TTC549 (cell line): Measurements from ENCODE around the gene CHRNA4.

Experiments
- FAIRE-seq: peaks from 2 replicates; lab custom pipeline; 2012; peaks lifted over from hg19 to GRCh38; lab: Jason Lieb, UNC

CHRNA4 gene

DNA sequence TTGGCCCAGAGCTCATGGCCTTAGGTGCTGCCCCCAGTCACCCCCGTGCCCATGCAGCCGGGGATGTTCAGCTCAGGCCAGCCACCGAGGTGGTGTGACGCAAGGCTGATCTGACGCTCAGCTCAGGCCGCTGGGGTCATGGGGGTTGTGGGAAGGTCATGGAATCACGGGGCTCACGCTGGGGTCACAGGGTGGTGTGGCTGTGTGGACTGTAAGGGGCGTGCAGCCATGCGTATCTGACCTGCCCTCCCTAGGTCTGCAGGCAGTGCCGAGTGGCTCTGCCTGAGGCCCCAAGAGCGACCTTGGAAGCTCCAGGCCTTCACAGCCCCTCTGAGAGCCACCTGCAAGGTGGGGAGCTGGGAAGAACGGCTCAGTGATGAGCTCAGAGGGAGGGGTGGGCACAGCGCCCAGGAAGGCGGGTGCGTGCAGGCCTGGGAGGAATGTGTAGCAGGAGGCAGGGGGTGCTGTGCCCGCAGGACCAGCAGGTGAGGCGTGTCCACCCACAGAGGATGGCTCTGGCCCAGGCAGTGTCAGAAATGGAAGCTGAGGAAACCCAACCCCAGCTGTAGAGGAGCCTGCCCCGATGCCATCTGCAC, 27.8 kb downstream of the CHRNA4 start:
- FAIRE-seq: no peak

DNA sequence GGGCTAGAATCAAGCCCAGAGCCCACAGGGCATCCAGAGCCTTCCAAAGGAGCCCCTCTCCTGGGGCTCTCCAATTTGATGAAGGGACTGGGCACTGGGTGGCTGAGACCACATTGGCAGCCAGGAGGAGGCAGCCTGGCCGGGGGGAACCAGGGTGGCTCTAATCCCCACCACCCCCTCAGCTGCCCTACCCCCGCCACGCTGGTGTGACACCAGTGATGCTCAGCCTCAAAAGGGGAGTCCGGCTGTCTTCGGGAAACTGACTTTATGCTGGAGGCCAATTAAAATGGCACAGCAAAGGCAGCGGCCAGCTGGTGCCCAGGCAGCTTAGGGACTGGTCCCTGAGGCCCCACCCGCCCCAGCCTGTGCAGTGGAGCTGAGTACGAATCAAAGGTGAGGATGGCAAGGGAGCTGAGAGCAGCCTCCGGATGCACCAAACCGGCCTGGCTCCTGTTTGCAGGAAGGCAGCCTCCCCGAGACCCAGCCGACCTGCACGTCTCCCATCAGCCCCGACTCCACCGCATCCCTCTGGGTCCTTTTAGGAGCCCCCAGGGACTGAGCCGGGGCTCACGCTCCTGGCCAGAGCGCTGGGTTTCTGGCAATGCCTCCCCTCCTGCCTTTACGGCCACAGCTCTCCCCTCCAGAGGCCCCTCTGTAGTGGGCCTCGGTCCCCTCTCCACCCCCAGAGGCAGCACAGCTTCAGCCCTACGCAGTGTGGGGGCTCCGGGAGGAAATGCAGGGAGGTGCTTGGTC, 28.5 kb downstream of the CHRNA4 start:
- FAIRE-seq: no peak

DNA sequence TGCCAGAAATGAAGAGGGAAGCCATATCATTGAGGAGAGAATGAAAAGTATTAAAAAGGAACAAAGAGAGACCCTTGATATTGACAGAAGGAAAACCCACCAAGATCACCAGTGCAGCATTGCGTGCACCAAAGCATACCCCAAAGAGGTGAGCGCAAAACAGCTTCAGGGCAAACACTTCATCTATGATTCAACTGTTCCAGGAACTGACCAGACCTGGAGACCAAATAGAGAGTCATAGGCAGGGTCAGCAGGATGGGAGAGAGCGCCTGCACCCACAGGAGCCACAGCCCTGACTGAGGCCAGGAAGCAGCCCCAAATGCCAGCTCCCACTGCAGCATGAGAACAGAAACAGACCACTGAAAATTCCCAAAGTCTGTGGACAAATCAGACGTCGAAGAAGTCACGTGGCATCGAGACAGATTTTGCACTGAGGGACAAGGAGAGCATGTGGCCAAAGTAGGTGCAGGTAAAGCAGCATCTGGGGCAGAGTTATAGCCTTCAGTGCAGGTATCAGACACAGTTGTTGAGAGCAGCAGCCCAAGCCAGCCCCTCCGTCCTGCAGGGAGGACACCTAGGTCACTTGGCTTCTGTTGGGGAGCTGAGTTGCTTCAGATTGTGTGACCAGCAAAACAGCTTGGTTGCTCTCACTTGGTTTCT, 29.3 kb downstream of the CHRNA4 start:
- FAIRE-seq: no peak

DNA sequence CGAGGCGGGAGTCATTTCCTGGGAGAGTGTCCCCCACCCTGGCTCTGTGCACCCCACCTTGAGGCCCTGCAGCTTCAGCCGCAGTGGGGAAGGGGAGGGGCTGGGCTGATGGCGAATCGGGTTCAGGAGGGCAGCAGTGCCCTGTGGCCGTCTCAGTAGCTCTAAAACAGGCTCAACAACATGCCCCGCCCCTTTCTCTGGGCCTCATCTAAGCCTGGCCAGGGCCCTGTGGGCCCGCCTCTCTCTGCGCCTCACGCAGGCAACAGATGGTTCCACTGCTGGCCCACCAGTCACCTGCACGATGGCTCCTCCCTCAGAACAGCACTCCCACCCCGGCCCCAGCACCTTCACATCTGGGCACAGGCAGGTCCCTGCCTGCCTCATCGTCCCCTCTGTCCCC, 30.2 kb downstream of the CHRNA4 start:
- no peak for FAIRE-seq

DNA sequence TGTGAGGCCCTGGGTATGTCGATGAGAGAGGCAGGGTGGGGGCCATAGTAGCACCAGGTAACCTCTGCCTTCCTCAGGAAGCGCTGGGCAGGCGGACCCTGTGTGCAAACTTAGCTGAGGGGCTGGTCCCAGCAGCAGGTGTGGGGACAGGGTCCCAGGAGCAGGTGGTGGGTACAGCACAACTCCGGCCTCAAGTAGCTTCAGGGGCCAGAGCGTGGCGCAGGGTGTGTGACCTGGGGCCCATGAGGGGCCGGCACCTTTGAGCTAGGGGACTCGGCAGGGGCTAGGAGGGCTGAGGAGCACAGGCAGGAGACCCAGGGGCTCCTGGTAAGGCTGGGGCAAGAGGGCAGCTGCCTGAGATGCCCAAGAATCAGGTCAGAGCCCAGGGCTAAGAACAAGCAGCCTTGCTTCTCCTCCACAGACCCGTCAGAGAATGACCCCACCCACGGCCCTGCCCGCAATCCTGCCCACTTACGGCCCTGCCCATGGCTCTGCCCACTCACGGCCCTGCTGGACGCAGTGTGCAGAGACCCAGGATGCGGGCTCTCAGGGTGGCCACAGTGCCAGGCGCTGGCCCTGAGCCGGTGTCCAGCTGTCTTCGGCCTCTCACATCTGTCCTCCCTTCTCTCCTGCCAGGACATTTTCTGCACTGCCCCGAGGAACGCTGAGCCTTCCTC, 30.9 kb downstream of the CHRNA4 start:
- no peak for FAIRE-seq

DNA sequence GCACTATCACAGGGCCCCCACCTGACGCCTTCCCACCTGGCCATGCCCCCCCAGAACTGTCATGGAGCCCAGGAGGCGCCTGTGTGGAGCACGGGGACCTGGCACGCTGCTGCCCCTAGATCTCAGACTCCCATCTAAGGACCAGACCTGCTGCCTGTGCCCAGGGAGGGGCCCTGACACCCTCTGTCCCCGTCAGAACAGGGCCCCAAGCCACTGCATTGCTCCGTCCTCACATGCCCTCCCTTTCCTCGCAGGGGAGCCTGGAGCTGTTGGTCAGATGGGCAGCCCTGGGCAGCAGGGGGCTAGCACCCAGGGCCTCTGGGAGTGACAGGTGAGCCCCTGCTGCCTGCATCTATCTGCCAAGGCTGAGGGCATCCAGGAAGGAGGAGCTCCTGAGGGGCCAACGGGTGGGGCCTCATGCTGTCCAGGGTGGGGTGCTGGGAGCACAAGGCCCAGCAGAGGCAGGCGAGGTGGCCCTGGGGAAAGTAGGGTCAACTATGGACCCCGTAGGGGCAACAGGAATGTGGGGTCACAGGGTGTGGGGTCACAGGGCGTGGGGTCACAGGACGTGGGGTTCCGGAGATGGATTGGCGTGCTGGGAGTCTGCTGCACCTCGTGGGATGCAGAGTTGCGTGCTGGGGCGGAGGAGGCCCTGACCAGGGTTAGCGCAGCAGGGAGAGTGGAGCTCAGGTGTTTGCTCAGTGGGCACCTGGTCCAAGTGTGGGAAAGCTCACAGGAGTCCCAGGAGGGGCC, 31.6 kb downstream of the CHRNA4 start:
- no peak for FAIRE-seq

DNA sequence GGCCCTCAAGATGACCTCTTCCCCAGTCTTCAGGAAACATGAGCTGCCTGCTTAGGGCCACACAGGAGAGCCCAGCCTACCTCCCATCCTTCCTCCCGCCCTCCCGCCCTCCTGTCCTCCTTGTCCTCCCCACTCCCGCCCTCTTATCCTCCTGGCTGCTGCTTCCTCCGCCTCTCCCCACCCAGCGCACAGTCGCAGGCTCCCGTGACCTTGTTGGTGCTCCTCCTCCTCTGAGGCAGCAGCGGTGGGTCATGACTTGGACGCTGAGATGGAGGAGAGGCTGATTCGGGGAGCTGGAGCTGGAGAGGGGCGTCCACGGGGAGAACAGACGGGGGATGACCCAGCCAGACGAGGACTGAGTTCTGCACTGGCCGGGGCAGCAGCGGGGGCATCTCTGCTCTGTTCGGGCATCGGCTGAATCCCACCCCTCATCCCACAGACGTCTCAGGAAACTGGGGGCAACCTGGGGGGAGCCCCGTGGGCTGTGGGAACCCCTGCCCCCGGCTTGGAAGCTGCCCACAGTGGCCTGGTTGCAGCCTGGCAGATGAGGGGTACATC, 32.4 kb downstream of the CHRNA4 start:
- FAIRE-seq: no peak

DNA sequence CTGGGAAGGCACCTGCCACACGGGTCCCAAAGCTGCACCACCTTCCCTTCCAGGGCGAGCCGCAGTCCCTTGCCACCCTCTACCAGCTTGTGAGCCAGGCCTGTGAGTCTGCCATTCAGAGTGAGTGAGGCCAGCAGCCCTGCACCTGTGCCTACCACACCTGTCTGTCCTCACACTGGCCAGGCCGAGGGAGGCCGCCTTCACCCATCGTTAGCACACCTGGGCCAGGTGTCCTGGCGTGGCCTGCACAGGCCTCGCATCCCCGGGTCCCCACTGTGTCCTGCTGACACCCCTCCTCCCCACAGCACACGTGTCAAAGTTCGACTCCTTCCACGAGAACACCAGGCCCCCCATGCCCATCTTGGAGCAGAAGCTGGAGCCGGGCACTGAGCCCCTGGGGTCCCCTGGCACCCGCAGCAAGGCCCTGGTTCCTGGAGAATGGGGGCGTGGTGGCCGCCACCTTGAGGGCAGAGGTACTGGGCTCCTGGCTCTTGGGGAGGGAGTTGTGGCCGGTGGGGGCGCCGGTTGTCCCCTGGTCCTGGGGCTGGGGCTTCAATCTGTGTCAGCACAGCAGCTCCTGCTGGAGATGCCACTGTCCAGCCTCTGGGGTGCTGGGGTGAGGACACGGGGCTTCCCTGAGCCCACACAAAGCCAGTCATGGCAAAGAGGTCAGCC, 33.0 kb downstream of the CHRNA4 start:
- no peak for FAIRE-seq

DNA sequence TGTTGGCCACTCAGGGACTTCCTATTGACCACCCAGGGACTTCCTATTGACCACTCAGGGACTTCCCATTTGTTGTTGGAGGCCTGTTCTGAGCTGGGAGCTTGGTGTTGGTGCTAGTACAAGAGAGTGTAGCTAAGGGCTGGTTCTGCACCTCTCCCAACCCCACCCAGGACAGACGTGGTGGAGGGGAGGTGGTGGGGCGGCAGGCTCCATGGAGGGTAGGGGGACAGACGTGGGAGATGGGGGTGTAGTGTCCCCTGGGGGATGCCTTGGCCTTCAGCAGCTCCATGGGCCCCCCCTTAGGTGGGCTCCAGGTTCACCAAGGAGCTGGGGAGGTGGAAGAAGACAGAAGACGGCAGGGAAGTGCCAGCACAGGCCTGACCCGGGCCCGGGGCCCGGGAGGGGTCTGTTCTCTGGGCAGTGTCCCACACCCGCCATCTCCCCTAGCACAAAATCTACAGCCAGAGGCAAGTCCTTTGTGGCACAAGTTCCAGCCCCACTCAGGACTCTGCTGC, 33.9 kb downstream of the CHRNA4 start:
- FAIRE-seq: no peak

DNA sequence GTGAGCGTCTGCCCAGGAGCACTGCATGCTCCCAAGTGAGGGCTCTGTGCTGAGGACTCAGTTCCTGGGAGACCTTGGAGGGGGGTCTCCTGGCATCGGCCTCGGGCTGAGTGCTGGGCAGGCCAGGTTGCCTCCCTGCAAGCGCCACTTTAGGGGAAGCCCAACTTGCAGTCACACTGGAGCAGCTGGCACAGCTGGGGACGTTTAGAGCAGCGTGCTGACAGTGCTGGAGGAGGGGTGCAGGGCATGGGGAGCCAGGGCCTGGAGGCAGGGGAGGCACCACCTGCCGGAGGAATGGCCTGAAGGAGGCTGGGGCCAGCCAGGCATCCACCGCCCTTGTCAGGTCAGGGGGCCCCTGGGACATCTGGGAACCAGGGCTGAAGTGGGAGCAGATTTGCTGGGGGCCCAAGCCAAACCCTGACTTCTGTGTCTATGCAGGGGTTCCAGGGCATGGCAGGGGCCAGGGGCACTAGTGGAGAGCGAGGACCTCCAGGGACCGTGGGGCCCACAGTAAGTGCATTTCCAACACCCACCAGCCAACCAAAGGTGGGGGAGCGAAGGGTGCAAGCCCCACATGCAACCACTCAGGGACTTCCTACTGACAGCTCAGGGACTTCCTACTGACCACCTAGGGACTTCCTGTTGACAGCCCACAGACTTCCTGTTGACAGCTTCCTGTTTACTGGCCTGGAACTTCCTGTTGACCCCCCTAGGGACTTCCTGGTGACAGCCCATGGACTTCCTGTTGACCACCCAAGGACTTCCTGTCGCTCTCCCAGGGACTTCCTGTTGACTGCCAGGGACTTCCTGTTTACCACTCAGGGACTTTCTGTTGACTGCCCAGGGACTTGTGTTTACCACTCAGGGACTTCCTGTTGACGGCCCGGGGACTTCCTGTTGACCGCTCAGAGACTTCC, 34.6 kb downstream of the CHRNA4 start:
- FAIRE-seq: no peak

DNA sequence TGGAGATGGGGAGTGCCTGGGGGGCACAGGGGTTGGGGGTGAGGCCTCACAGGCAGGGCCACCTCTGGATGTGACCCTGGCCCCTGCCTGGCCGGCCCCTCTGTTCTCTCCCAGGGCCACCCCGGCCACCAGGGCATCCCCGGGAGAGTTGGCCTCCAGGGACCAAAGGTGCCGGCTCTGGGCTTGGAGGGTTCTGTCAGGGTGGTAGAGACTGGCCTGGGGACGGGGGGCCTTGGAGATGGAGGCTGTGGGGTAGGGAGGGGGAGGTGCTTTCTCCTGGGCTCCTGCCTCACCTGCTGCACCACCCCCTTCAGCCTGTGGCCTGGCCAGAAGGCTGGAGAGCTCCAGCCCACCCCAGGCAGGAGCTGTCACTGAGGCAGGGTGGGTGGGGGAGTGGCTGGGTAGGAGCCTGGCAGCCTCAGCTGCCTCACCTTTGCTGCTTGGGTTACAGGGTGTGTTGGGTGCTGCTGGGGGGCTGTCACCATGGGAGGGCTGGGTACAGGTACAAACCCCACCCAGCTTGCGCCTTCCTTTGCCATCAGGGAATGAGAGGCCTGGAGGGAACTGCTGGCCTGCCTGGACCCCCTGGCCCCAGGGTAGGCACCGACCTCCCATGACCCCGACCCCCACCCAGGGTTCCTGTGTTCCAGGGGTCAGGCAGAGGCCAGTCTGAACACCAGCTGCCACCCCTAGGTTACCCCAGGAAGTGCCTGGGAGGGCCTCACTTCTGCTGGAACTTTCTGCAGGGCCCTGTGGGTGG, 35.4 kb downstream of the CHRNA4 start:
- no peak for FAIRE-seq

DNA sequence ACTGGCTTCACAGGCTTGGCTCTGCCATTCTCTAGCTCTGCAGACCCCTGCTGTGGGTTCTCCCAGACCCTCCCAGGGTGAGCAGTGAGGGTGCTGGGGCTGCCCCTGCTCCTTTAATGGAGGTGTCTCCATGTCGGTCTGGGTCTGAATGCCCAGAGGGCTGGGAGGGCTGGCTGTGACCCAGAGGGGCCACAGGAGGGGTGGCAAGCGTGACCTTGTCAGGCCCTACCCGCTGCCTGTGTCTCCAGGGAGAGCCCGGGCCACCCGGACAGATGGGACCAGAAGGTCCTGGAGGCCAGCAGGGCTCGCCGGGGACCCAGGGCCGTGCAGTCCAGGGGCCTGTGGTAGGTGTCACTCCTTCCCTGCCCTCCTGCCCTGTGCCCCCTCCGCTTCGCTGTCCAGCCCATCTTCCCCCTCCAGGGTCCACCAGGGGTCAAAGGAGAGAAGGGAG, 36.1 kb downstream of the CHRNA4 start:
- no peak for FAIRE-seq

DNA sequence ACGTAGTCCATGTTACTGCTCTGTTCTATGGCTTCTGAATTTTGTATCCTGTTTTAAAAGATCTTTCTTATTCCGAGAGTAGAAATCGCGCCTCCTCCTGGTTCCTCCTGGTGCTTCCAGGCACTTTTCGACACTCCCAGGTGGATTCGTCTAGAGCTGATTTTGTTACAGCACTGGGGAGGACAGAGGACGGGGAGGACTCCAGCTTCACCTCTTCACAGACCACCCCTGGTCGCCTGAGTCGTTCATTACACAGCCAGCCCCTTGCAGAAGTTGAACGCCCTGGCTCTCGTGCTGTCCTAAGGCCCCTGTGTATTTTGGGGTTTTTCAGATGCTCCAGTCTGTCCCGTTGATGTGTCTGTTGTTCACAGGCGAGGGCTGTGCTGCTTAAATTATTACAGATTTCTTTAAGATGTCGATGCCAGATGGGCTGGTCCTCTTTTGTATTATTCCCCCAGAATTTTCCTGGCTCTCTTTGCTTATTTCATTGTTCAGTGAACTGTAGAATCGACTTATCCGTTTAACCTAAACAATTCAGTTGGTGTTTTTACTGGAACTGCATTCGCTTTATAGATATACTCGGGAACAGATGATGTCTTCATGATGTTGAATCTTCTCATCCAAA, 37.7 kb downstream of the CHRNA4 start:
- FAIRE-seq: no peak

DNA sequence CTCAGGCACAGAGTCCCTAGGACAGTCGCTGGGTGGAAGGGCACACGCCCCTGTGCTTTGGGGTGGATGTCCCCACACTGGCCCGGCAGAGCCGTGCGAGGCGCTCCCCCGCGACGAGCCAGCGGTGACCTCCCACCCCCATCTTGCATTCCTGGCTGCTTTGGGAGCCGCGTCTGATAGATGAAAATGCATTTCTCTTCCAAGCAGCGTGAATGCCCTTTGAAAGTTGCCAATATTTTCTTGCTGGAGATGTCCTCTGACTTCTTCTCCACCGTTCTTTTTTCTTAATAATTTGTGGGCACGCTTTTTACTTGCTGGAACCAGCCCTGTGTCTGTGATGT, 38.2 kb downstream of the CHRNA4 start:
- FAIRE-seq: no peak

DNA sequence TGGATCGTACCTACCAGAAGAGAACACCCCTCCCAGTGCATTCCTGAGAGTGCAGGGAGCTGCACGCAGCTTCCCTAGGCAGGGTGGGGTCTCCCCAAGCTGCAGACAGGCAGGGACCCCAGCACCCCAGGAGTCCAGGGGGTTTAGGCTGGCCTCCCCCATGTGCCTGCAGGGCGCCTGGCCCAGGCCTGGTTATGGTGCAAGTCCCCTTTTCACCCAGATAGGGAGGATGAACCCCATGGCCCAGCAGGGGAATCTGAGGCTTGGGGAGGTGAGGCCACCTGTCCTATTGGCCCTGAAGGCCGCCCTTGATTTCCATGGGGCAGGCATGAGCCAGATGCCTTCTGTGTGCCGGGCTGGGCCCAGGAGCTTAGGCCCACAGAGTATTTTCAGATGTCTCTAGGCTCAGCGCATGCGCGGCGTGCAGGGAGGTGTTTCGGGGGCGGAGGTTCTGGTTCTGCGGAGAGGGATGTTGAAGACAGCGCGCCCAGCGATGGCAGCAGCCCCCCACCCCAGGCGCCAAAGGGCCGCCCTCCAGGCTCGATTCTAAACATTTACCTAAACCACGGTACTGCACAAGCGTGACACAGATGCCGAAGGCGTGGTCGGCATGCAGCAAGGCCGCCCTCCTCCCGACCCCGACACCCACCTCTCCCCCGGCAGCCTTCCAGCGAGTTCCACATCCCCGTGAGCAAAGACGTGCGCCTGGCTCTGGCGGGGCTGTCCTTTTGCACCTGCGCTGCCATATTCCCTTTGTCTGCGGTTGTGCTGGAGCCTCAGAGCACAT, 38.8 kb downstream of the CHRNA4 start:
- no peak for FAIRE-seq

DNA sequence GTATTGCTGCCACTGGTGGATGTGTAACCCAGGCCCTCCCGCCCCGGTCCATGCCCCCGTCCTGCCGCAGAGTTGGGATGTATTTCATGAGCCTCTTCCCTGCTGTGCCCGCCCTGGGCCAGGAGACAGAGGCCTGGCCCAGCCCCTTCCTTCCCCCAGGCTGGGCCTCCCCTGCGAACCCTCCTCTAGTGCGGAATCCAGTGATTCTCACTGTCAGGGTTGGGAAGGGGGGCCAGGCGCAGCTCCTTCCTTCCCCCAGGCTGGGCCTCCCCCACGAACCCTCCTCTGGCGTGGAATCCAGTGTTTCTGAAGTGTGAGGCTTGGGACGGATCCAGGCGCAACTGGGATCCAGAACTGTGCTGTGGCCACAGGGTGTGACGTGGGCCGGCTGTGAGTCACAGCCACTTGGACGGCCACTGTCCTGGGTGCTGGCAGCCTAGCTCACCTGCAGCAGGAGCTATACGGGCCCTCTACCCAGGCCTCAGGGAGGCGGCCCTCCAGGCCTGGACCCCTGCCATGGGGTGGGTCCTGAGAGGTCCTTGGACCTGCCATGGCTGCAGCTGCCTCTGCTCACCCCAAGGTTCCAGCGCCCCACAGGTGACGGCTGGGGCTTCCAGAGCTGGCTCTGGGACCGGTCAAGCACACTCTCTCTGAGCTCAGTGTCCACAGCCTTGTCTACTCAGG, 39.9 kb downstream of the CHRNA4 start:
- FAIRE-seq: no peak

DNA sequence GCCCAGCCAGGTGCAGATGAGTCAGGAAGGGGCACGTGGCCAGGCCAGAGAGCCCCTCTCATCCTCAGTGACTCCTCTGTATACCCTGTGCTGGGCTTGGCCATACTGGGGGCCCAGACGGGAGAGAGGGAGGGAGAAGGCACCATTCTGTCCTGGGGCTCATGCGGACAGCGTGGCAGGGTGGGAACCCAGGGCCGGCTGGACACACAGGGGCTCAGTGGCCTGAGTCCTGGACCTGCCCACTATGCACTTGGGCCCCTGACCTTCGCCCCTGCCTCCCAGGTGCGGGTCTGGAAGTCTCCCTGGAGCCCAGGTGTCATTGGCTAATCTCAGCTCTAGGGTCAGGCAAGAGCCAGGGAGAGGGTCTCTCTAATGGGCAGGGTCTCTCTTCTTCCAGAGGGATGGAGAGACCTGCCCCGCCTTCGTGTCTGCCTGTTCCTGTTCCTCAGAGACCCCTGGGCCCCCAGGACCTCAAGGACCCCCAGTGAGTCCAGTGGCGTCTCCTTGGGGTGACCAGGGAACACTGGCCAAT, 40.5 kb downstream of the CHRNA4 start:
- no peak for FAIRE-seq
